Measurements from ENCODE around the gene LCTL. TPM values are rescaled to one million over a fixed set of nuclear protein-coding genes. Genes with fewer than 3 reads are reported as not detected.

LCTL gene
- total RNA-seq, 3 donors from 2014 or later = not detected

DNA sequence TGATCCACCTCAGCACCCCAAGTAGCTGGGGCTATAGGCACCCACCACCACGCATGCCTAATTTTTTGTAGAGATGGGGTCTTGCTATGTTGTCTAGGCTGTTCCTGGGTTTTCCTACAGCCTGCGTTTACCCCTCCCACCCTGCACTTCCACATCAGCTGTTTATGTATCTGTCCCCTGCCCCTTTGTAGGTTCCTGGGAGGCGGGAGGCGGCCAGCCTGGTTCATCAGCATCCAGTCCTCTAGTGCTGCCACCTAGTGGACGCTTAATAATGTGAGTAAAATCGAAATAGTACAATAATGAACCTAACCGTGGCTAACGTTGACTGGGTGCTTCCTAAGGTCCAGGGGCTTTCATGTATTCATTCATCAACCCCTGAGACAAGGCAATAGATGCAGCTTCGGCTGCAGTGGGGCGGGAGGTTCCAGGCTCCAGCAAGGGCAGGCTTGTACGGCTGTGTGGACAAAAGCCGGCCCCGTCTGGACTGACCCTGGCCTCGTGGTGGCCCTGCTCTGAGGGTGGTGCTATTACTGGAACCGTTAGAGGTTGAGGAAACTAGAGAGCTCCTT, 1.2 kb upstream of the LCTL start:
- no peaks in the 10 kb centered on the region for H3K27me3 ChIP-seq
- no peak for TF ChIP-seq POLR2AphosphoS5 (IDR thresholded peaks at IDR 0.05)
- TF ChIP-seq POLR2A (IDR thresholded peaks at IDR 0.05) = no peak
- TF ChIP-seq, protein P1, sequence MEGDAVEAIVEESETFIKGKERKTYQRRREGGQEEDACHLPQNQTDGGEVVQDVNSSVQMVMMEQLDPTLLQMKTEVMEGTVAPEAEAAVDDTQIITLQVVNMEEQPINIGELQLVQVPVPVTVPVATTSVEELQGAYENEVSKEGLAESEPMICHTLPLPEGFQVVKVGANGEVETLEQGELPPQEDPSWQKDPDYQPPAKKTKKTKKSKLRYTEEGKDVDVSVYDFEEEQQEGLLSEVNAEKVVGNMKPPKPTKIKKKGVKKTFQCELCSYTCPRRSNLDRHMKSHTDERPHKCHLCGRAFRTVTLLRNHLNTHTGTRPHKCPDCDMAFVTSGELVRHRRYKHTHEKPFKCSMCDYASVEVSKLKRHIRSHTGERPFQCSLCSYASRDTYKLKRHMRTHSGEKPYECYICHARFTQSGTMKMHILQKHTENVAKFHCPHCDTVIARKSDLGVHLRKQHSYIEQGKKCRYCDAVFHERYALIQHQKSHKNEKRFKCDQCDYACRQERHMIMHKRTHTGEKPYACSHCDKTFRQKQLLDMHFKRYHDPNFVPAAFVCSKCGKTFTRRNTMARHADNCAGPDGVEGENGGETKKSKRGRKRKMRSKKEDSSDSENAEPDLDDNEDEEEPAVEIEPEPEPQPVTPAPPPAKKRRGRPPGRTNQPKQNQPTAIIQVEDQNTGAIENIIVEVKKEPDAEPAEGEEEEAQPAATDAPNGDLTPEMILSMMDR (IDR thresholded peaks at IDR 0.05) = peak in 1 of 3 donors; percentile 53
- H3K4me3 ChIP-seq = no peak overlapping the region
- no peak for DNase-seq (ENCODE audit: low spot score in 2 of 2)
- no peaks in the 10 kb centered on the region for H3K4me1 ChIP-seq
- no peaks in the 10 kb centered on the region for H3K9me3 ChIP-seq
- intact Hi-C loops (cut with DNase I; ENCODE audit: low total_unique reads) = no loop called here
- no peak overlapping the region for H3K27ac ChIP-seq
- no peaks in the 10 kb centered on the region for H3K36me3 ChIP-seq

- H3K4me3 ChIP-seq = no peak overlapping the region
- H3K27me3 ChIP-seq = no peaks in the 10 kb centered on the region
- no peak overlapping the region for H3K27ac ChIP-seq
- DNase-seq (ENCODE audit: low spot score in 2 of 2) = no peak
- TF ChIP-seq, protein P1 (IDR thresholded peaks at IDR 0.05) = no peak
- TF ChIP-seq POLR2A (IDR thresholded peaks at IDR 0.05) = no peak
- TF ChIP-seq POLR2AphosphoS5 (IDR thresholded peaks at IDR 0.05) = no peak
- H3K4me1 ChIP-seq = no peaks in the 10 kb centered on the region
- H3K36me3 ChIP-seq = no peaks in the 10 kb centered on the region
- H3K9me3 ChIP-seq = no peaks in the 10 kb centered on the region
- intact Hi-C loops (cut with DNase I; ENCODE audit: low total_unique reads) = no loop called here
Observed at GRCh38 chr15:66565141-66565641, 607 bp downstream of the LCTL start.

- Histone ChIP-seq H3K4me3 (no peak overlapping the region), H3K27ac (no peak overlapping the region), H3K27me3 (no peaks in the 10 kb centered on the region), H3K4me1 (no peaks in the 10 kb centered on the region), H3K9me3 (no peaks in the 10 kb centered on the region), H3K36me3 (no peaks in the 10 kb centered on the region)
- intact Hi-C loops (cut with DNase I; ENCODE audit: low total_unique reads) = no loop called here
- no peak for DNase-seq (ENCODE audit: low spot score in 2 of 2)
- TF ChIP-seq, protein P1 (IDR thresholded peaks at IDR 0.05) = no peak
- TF ChIP-seq POLR2AphosphoS5 (IDR thresholded peaks at IDR 0.05) (no peak), POLR2A (IDR thresholded peaks at IDR 0.05) (no peak)
Observed at GRCh38 chr15:66564136-66565041, 1.4 kb downstream of the LCTL start.

DNA sequence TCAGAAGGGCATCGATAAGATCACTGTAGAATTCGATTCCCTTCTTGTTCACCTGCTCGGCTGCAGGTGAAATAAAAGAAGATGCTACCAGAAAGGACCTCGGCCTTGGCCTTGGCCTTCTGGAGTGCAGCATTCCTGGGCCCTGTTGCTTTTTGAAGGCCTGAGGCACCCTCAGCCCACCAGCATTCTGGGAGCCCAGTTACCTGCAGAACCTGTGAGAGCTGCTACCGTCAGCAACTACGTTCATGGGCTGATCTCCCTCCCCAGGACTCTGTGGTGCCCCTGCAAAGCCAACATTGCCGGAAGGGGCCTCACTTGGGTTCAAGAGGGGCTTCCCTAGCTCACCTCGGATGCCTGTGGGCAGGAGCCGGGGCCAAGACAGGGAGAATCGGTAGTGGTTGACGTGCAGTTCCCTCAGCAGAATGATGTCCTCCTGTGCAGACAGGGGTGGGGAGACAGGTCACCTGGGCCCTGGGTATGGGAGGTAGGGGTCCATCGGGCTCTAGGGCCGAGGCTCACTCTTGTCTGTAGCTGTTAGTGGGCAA, 2.2 kb downstream of the LCTL start:
- Histone ChIP-seq H3K9me3 (no peaks in the 10 kb centered on the region), H3K27ac (no peak overlapping the region), H3K27me3 (no peaks in the 10 kb centered on the region), H3K4me1 (no peaks in the 10 kb centered on the region), H3K36me3 (no peaks in the 10 kb centered on the region), H3K4me3 (no peak overlapping the region)
- no peak for DNase-seq (ENCODE audit: low spot score in 2 of 2)
- intact Hi-C loops (cut with DNase I; ENCODE audit: low total_unique reads) = no loop called here
- TF ChIP-seq POLR2A (IDR thresholded peaks at IDR 0.05) (no peak), POLR2AphosphoS5 (IDR thresholded peaks at IDR 0.05) (no peak)
- TF ChIP-seq, protein P1 (IDR thresholded peaks at IDR 0.05) = no peak

- DNase-seq (ENCODE audit: low spot score in 2 of 2) = no peak
- Histone ChIP-seq H3K4me3 (no peak overlapping the region), H3K9me3 (no peaks in the 10 kb centered on the region), H3K27ac (no peak overlapping the region), H3K27me3 (no peaks in the 10 kb centered on the region), H3K36me3 (no peaks in the 10 kb centered on the region), H3K4me1 (no peaks in the 10 kb centered on the region)
- intact Hi-C loops (cut with DNase I; ENCODE audit: low total_unique reads) = no loop called here
- no peak for TF ChIP-seq POLR2AphosphoS5 (IDR thresholded peaks at IDR 0.05)
- TF ChIP-seq, protein P1 (IDR thresholded peaks at IDR 0.05) = no peak
- TF ChIP-seq POLR2A (IDR thresholded peaks at IDR 0.05) = no peak
Observed at GRCh38 chr15:66563126-66563525, 2.7 kb downstream of the LCTL start.

Data from breast epithelium (tissue), 4 donors.